ENCODE results near the gene OR1F1.

Gene OR1F1

GRCh38 chr16:3214904-3215600 lies 27.0 kb downstream of the OR1F1 start:
- TF ChIP-seq CTCF (IDR thresholded peaks at IDR 0.05; ENCODE audit: low read depth, low read length), result no peak
- no peak overlapping the region for H3K4me3 ChIP-seq (ENCODE audit: low read depth, low read length)

GRCh38 chr16:3215601-3216262 lies 27.7 kb downstream of the OR1F1 start:
- H3K4me3 ChIP-seq (ENCODE audit: low read depth, low read length), result no peak overlapping the region
- TF ChIP-seq CTCF (IDR thresholded peaks at IDR 0.05; ENCODE audit: low read depth, low read length), result no peak

- TF ChIP-seq CTCF (IDR thresholded peaks at IDR 0.05; ENCODE audit: low read depth, low read length), result no peak
- H3K4me3 ChIP-seq (ENCODE audit: low read depth, low read length), result no peak overlapping the region
Observed at GRCh38 chr16:3216263-3216640, 28.2 kb downstream of the OR1F1 start.

- TF ChIP-seq CTCF (IDR thresholded peaks at IDR 0.05; ENCODE audit: low read depth, low read length), result no peak
- H3K4me3 ChIP-seq (ENCODE audit: low read depth, low read length), result no peak overlapping the region
Observed at GRCh38 chr16:3220839-3221238, 32.8 kb downstream of the OR1F1 start.

GRCh38 chr16:3223913-3224515 lies 36.0 kb downstream of the OR1F1 start:
- TF ChIP-seq CTCF (IDR thresholded peaks at IDR 0.05; ENCODE audit: low read depth, low read length), result no peak
- no peak overlapping the region for H3K4me3 ChIP-seq (ENCODE audit: low read depth, low read length)

GRCh38 chr16:3234543-3234856 lies 46.5 kb downstream of the OR1F1 start:
- TF ChIP-seq CTCF (IDR thresholded peaks at IDR 0.05; ENCODE audit: low read depth, low read length), result no peak
- H3K4me3 ChIP-seq (ENCODE audit: low read depth, low read length), result peak overlapping the region; percentile 71

GRCh38 chr16:3234857-3235561 lies 47.0 kb downstream of the OR1F1 start, which contains the start of gene ZNF200:
Gene ZNF200, minus strand, starts transcription at chr16:3235158. Its CDS starts 1,403 bp downstream, at chr16:3233755.
- no peak for TF ChIP-seq CTCF (IDR thresholded peaks at IDR 0.05; ENCODE audit: low read depth, low read length)
- peak within 1 kb of the TSS; percentile 71 for H3K4me3 ChIP-seq (ENCODE audit: low read depth, low read length)
